HL-60 (cell line): Measurements from ENCODE around the gene THBS4.

Experiments
- DNase-seq, 2 experiments: peaks; one replicate each; pipeline ENCODE4 v3.0.0-alpha.2; 2010 to 2020; ENCODE audit warnings: low read depth in 1 of 2, low spot score in 1 of 2
- H3K27ac ChIP-seq: fragments of 250-450 bp; sonication (Bioruptor Pico); replicated peaks from 2 replicates; pipeline ENCODE4 v1.5.1; 2020; ENCODE audit warnings: mild to moderate bottlenecking, moderate library complexity
- H3K27me3 ChIP-seq: fragments of 250-450 bp; sonication (Bioruptor Pico); 2 replicates; pipeline ENCODE4 v1.5.1; 2021; ENCODE audit warnings: mild to moderate bottlenecking, moderate library complexity; ENCODE audit not compliant: insufficient read depth, poor library complexity, severe bottlenecking
- H3K4me3 ChIP-seq: replicated peaks from 2 replicates; pipeline ENCODE4 v1.5.1; 2011; ENCODE audit warnings: mild to moderate bottlenecking, control low read depth, low read length; ENCODE audit not compliant: insufficient read depth
- CTCF ChIP-seq: IDR thresholded peaks from one replicate; pipeline ENCODE4 v1.5.1; 2011; ENCODE audit warnings: low read length, control low read depth, inconsistent platforms; ENCODE audit not compliant: insufficient read depth
- GABPA ChIP-seq: IDR thresholded peaks from 2 replicates; pipeline ENCODE4 v1.6.1; 2012; ENCODE audit warnings: low read depth
- POLR2AphosphoS5 ChIP-seq: IDR thresholded peaks from 2 replicates; pipeline ENCODE4 v1.6.1; 2012; ENCODE audit warnings: low read depth
- REST ChIP-seq: IDR thresholded peaks from 2 replicates; pipeline ENCODE4 v1.6.1; 2012; ENCODE audit warnings: low read depth; ENCODE audit not compliant: insufficient replicate concordance
- SPI1 ChIP-seq: IDR thresholded peaks from 2 replicates; pipeline ENCODE4 v1.6.1; 2012; ENCODE audit warnings: low read depth, mild to moderate bottlenecking, borderline replicate concordance
- long read RNA-seq: library from polyadenylated mRNA; unstranded; transcript quantifications from one replicate; pipeline ENCODE4 v2.0.0, GENCODE V29; 2020

The THBS4 gene
- long read RNA-seq, partial matches to known transcripts, result 0 of 1 reads
- long read RNA-seq, other reads (novel, unspliced or antisense), result 1 of 1 reads

- DNase-seq, result no peak
- Histone ChIP-seq H3K27me3 (peaks cover 8% of the 10 kb centered on the region), H3K27ac (no peak within 1 kb of the TSS), H3K4me3 (no peak within 1 kb of the TSS)
- TF ChIP-seq REST (no peak), GABPA (no peak), POLR2AphosphoS5 (no peak), CTCF (no peak), SPI1 (no peak)
Measured at GRCh38 chr5:80034962-80035821, at the start of gene THBS4. Gene THBS4 (plus strand): TSS chr5:80035348. CDS start chr5:80035538, 190 bp downstream.

GRCh38 chr5:79986260-79986659 lies 48.9 kb upstream of the THBS4 start:
- TF ChIP-seq SPI1 (no peak), GABPA (no peak), CTCF (no peak), POLR2AphosphoS5 (no peak), REST (no peak)
- DNase-seq, result no peak
- Histone ChIP-seq H3K4me3 (no peak overlapping the region), H3K27me3 (no peaks in the 10 kb centered on the region), H3K27ac (no peak overlapping the region)

- TF ChIP-seq POLR2AphosphoS5 (no peak), GABPA (no peak), SPI1 (no peak), CTCF (no peak), REST (no peak)
- H3K4me3 ChIP-seq, result no peak overlapping the region
- H3K27me3 ChIP-seq, result no peaks in the 10 kb centered on the region
- no peak overlapping the region for H3K27ac ChIP-seq
- DNase-seq, result no peak
Measured at GRCh38 chr5:79990205-79990597, 44.9 kb upstream of the THBS4 start.
